ENCODE results near the gene TRAF5.

- TF ChIP-seq, protein P1, sequence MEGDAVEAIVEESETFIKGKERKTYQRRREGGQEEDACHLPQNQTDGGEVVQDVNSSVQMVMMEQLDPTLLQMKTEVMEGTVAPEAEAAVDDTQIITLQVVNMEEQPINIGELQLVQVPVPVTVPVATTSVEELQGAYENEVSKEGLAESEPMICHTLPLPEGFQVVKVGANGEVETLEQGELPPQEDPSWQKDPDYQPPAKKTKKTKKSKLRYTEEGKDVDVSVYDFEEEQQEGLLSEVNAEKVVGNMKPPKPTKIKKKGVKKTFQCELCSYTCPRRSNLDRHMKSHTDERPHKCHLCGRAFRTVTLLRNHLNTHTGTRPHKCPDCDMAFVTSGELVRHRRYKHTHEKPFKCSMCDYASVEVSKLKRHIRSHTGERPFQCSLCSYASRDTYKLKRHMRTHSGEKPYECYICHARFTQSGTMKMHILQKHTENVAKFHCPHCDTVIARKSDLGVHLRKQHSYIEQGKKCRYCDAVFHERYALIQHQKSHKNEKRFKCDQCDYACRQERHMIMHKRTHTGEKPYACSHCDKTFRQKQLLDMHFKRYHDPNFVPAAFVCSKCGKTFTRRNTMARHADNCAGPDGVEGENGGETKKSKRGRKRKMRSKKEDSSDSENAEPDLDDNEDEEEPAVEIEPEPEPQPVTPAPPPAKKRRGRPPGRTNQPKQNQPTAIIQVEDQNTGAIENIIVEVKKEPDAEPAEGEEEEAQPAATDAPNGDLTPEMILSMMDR (conservative IDR thresholded peaks at IDR 0.05; ENCODE audit: low read length): no peak
- TF ChIP-seq EZH2phosphoT487 (IDR thresholded peaks at IDR 0.05; ENCODE audit: borderline replicate concordance): no peak
Observed at GRCh38 chr1:211327346-211327921, 801 bp downstream of the TRAF5 start.
